HG03097 (cell line): ENCODE measurements around the gene NSRP1.
"Not testable (repeated sequence)": the region's sequence is repeated elsewhere in the genome, so short reads cannot be mapped to it uniquely, and the experiment has no call there.

Source experiments
- ATAC-seq: cut with Tn5 transposase; IDR thresholded peaks from one replicate; pipeline ENCODE4 v1.9.1; 2021; ENCODE audit not compliant: unreplicated experiment, low FRiP score

Gene NSRP1

GRCh38 chr17:30218799-30219198 lies 102.2 kb downstream of the NSRP1 start:
- no peak for ATAC-seq

GRCh38 chr17:30219315-30219714 lies 102.7 kb downstream of the NSRP1 start:
- no peak for ATAC-seq

- no peak for ATAC-seq
Measured at GRCh38 chr17:30219833-30220232, 103.2 kb downstream of the NSRP1 start.

GRCh38 chr17:30220414-30220813 lies 103.8 kb downstream of the NSRP1 start:
- ATAC-seq, result no peak

- no peak for ATAC-seq
Measured at GRCh38 chr17:30221346-30221745, 104.7 kb downstream of the NSRP1 start.

- no peak for ATAC-seq
Measured at GRCh38 chr17:30222251-30222650, 105.6 kb downstream of the NSRP1 start.

- ATAC-seq, result no peak
Measured at GRCh38 chr17:30222721-30223175, 106.1 kb downstream of the NSRP1 start.

GRCh38 chr17:30224419-30224960 lies 107.9 kb downstream of the NSRP1 start:
- ATAC-seq, result no peak

GRCh38 chr17:30225112-30225511 lies 108.5 kb downstream of the NSRP1 start:
- no peak for ATAC-seq

- no peak for ATAC-seq
Measured at GRCh38 chr17:30225919-30226553, 109.4 kb downstream of the NSRP1 start.

GRCh38 chr17:30226878-30227277 lies 110.3 kb downstream of the NSRP1 start:
- no peak for ATAC-seq

GRCh38 chr17:30228011-30228410 lies 111.4 kb downstream of the NSRP1 start:
- no peak for ATAC-seq

GRCh38 chr17:30229012-30229411 lies 112.4 kb downstream of the NSRP1 start:
- no peak for ATAC-seq

- not testable (repeated sequence) for ATAC-seq
Measured at GRCh38 chr17:30230009-30230408, 113.4 kb downstream of the NSRP1 start.

GRCh38 chr17:30230596-30231125 lies 114.0 kb downstream of the NSRP1 start:
- ATAC-seq, result no peak

- ATAC-seq, result no peak
Measured at GRCh38 chr17:30232015-30232823, 115.6 kb downstream of the NSRP1 start.

- ATAC-seq, result no peak
Measured at GRCh38 chr17:30232824-30233427, 116.3 kb downstream of the NSRP1 start.

GRCh38 chr17:30234296-30234695 lies 117.7 kb downstream of the NSRP1 start:
- no peak for ATAC-seq

GRCh38 chr17:30234964-30235363 lies 118.3 kb downstream of the NSRP1 start:
- ATAC-seq, result no peak

- ATAC-seq, result no peak
Measured at GRCh38 chr17:30235386-30236296, 119.0 kb downstream of the NSRP1 start, which contains the start of gene SLC6A4. TSS of gene SLC6A4 (minus strand) at chr17:30235697. CDS start at chr17:30221958, 13,739 bp downstream.
